Activated CD4-positive, alpha-beta memory T cell treated with anti-CD3 and anti-CD28 coated beads for 36 hours (primary cell): Measurements from ENCODE around the gene CLIC5. TPM values are rescaled to one million over a fixed set of nuclear protein-coding genes. Genes with fewer than 3 reads are reported as not detected.

Experiments
- CTCF ChIA-PET: fragments of 350-600 bp; sonication (Branson Sonifier 250); formaldehyde crosslinking; loops from one replicate; lab custom pipeline; 2021; ENCODE audit warnings: antibody characterized with exemption, inconsistent platforms; lab: Charles Lee
- POLR2A ChIA-PET: fragments of 350-600 bp; sonication (Branson Sonifier 250); formaldehyde crosslinking; loops from one replicate; lab custom pipeline; 2021; ENCODE audit warnings: antibody characterized with exemption; lab: Charles Lee
- DNase-seq: peaks from one replicate; pipeline ENCODE4 v3.0.0-alpha.2; 2020
- H3K27ac Mint-ChIP-seq: one replicate; pipeline ENCODE4 v1.8.0; 2021; ENCODE audit warnings: mixed read lengths
- H3K27me3 Mint-ChIP-seq: one replicate; pipeline ENCODE4 v1.8.0; 2021; ENCODE audit warnings: mixed read lengths
- H3K36me3 Mint-ChIP-seq: one replicate; pipeline ENCODE4 v1.8.0; 2021; ENCODE audit warnings: mixed read lengths
- H3K4me1 Mint-ChIP-seq: one replicate; pipeline ENCODE4 v1.8.0; 2021; ENCODE audit warnings: low read depth, mixed read lengths
- H3K4me3 Mint-ChIP-seq: one replicate; pipeline ENCODE4 v1.8.0; 2021; ENCODE audit warnings: mild to moderate bottlenecking, mixed read lengths
- H3K9me3 Mint-ChIP-seq: one replicate; pipeline ENCODE4 v1.8.0; 2021; ENCODE audit warnings: mixed read lengths
- intact Hi-C: fragments of 100-400 bp; cut with micrococcal nuclease; formaldehyde crosslinking; loops from one replicate; pipeline ENCODE4 v1.15.1; 2023
- total RNA-seq, 2 experiments: library from RNA; stranded (reverse); gene quantifications; one replicate each; pipeline ENCODE4 v1.2.3, GENCODE V29; 2021

Gene CLIC5
- total RNA-seq, 2 experiments from 2014 or later, result 8.0 to 8.5 TPM

GRCh38 chr6:45841062-45841461, 174.6 kb downstream of the CLIC5 start:
- Mint-ChIP-seq H3K9me3 (no peaks in the 10 kb centered on the region), H3K4me1 (peaks cover 25% of the 10 kb centered on the region), H3K27ac (no peak overlapping the region), H3K27me3 (no peaks in the 10 kb centered on the region), H3K36me3 (no peaks in the 10 kb centered on the region), H3K4me3 (no peak overlapping the region)
- POLR2A ChIA-PET, result no interaction called here
- CTCF ChIA-PET, result no interaction called here
- no peak for DNase-seq
- intact Hi-C loops, result no loop called here

GRCh38 chr6:45838996-45839395, 176.7 kb downstream of the CLIC5 start:
- POLR2A ChIA-PET, result no interaction called here

GRCh38 chr6:45838451-45838850, 177.2 kb downstream of the CLIC5 start:
- no peaks in the 10 kb centered on the region for H3K36me3 Mint-ChIP-seq
- no peak overlapping the region for H3K4me3 Mint-ChIP-seq
- intact Hi-C loops, result loop anchor here (1.0 kb wide), 1 partner anchor 9 kb away; no protein-coding TSS in a partner anchor
- ChIA-PET POLR2A (interaction anchor here (0.6 to 1.0 kb wide), 3 partner anchors 10 to 37 kb away, joined by 3 to 4 read pairs (median 4); no protein-coding TSS in a partner anchor), CTCF (interaction anchor here (0.8 kb wide), 1 partner anchor 84 kb away, joined by 3 read pairs; no protein-coding TSS in a partner anchor)
- peaks cover 37% of the 10 kb centered on the region for H3K4me1 Mint-ChIP-seq
- H3K27ac Mint-ChIP-seq, result no peak overlapping the region
- H3K27me3 Mint-ChIP-seq, result no peaks in the 10 kb centered on the region
- DNase-seq, result no peak
- no peaks in the 10 kb centered on the region for H3K9me3 Mint-ChIP-seq

More at GRCh38 chr6:45838996-45839395, 176.7 kb downstream of the CLIC5 start:
- CTCF ChIA-PET, result interaction anchor here (0.8 kb wide), 1 partner anchor 84 kb away, joined by 3 read pairs; no protein-coding TSS in a partner anchor
- Mint-ChIP-seq H3K27me3 (no peaks in the 10 kb centered on the region), H3K9me3 (no peaks in the 10 kb centered on the region), H3K27ac (no peak overlapping the region), H3K36me3 (no peaks in the 10 kb centered on the region), H3K4me1 (peaks cover 37% of the 10 kb centered on the region), H3K4me3 (no peak overlapping the region)
- intact Hi-C loops, result loop anchor here (1.0 kb wide), 1 partner anchor 8 kb away; no protein-coding TSS in a partner anchor
- DNase-seq, result no peak

- ChIA-PET CTCF (no interaction called here), POLR2A (interaction anchor here (0.6 to 1.0 kb wide), 3 partner anchors 9 to 36 kb away, joined by 3 to 4 read pairs (median 4); no protein-coding TSS in a partner anchor)
- Mint-ChIP-seq H3K36me3 (no peaks in the 10 kb centered on the region), H3K4me1 (peaks cover 37% of the 10 kb centered on the region), H3K27ac (peak overlapping the region; percentile 72), H3K9me3 (no peaks in the 10 kb centered on the region), H3K27me3 (no peaks in the 10 kb centered on the region), H3K4me3 (no peak overlapping the region)
- no peak for DNase-seq
- intact Hi-C loops, result loop anchor here (1.0 kb wide), 2 partner anchors 10 to 83 kb away; no protein-coding TSS in a partner anchor
These were observed 178.0 kb downstream of the CLIC5 start for GRCh38 chr6:45837541-45838200.

- intact Hi-C loops, result loop anchor here (1.0 kb wide), 1 partner anchor 83 kb away; no protein-coding TSS in a partner anchor
- DNase-seq, result no peak
- Mint-ChIP-seq H3K4me3 (no peak overlapping the region), H3K27me3 (no peaks in the 10 kb centered on the region), H3K9me3 (no peaks in the 10 kb centered on the region), H3K4me1 (peaks cover 42% of the 10 kb centered on the region), H3K27ac (peak overlapping the region; percentile 56), H3K36me3 (no peaks in the 10 kb centered on the region)
- POLR2A ChIA-PET, result no interaction called here
- CTCF ChIA-PET, result interaction anchor here (1.4 kb wide), 1 partner anchor 29 kb away, joined by 3 read pairs; no protein-coding TSS in a partner anchor
These were observed 178.7 kb downstream of the CLIC5 start for GRCh38 chr6:45836984-45837383.

- ChIA-PET POLR2A (no interaction called here), CTCF (interaction anchor here (1.1 to 1.4 kb wide), 2 partner anchors 28 to 94 kb away, joined by 3 read pairs; no protein-coding TSS in a partner anchor)
- DNase-seq, result no peak
- intact Hi-C loops, result no loop called here
- Mint-ChIP-seq H3K36me3 (no peaks in the 10 kb centered on the region), H3K4me1 (peaks cover 48% of the 10 kb centered on the region), H3K4me3 (no peak overlapping the region), H3K9me3 (no peaks in the 10 kb centered on the region), H3K27ac (no peak overlapping the region), H3K27me3 (no peaks in the 10 kb centered on the region)
These were observed 179.2 kb downstream of the CLIC5 start for GRCh38 chr6:45836438-45836824.

GRCh38 chr6:45835721-45836437, 179.8 kb downstream of the CLIC5 start:
- ChIA-PET CTCF (interaction anchor here (0.6 to 1.7 kb wide), 4 partner anchors 28 to 95 kb away, joined by 3 to 6 read pairs (median 3); no protein-coding TSS in a partner anchor), POLR2A (interaction anchor here (0.8 to 0.9 kb wide), 3 partner anchors 14 to 87 kb away, joined by 3 read pairs; no protein-coding TSS in a partner anchor)
- Mint-ChIP-seq H3K36me3 (no peaks in the 10 kb centered on the region), H3K9me3 (no peaks in the 10 kb centered on the region), H3K4me3 (peak overlapping the region; percentile 45), H3K4me1 (peaks cover 53% of the 10 kb centered on the region), H3K27me3 (no peaks in the 10 kb centered on the region), H3K27ac (peak overlapping the region; percentile 80)
- intact Hi-C loops, result no loop called here
- DNase-seq, result peak; percentile 47

GRCh38 chr6:45832063-45832462, 183.6 kb downstream of the CLIC5 start:
- Mint-ChIP-seq H3K27ac (peak overlapping the region; percentile 95), H3K36me3 (peaks cover 12% of the 10 kb centered on the region), H3K9me3 (peaks cover 2% of the 10 kb centered on the region), H3K27me3 (no peaks in the 10 kb centered on the region), H3K4me3 (peak overlapping the region; percentile 75), H3K4me1 (peaks cover 64% of the 10 kb centered on the region)
- ChIA-PET POLR2A (interaction anchor here (0.9 to 4.4 kb wide), 7 partner anchors 10 to 260 kb away, joined by 3 to 51 read pairs (median 6); no protein-coding TSS in a partner anchor), CTCF (interaction anchor here (1.7 to 2.7 kb wide), 2 partner anchors 90 to 454 kb away, joined by 4 to 15 read pairs; partner anchors contain the start of gene SUPT3H)
- intact Hi-C loops, result loop anchor here (5.0 kb wide), 3 partner anchors 180 to 345 kb away; no protein-coding TSS in a partner anchor
- no peak for DNase-seq

Other genes with a start within 250 kb of the CLIC5 start
- gene ENPP4, start 114.1 kb upstream of the CLIC5 start, total RNA-seq, result 1 to 10 TPM; 8.5 to 8.8 TPM
- gene ENPP5, start 155.1 kb upstream of the CLIC5 start, total RNA-seq, result under 1 TPM; 0.10 to 0.12 TPM